Endodermal cell (in vitro differentiated cells): Measurements from ENCODE around the gene YJU2. TPM values are rescaled to one million over a fixed set of nuclear protein-coding genes. Genes with fewer than 3 reads are reported as not detected.
"Not testable (repeated sequence)": the region's sequence is repeated elsewhere in the genome, so short reads cannot be mapped to it uniquely, and the experiment has no call there.

Source experiments
- DNase-seq: peaks from one replicate; pipeline ENCODE4 v3.0.0-alpha.2; 2017
- H3K27ac ChIP-seq: 2 replicates; pipeline ENCODE4 v1.5.1; 2013; ENCODE audit warnings: mild to moderate bottlenecking, low read depth, low read length, moderate library complexity
- H3K27me3 ChIP-seq: 2 replicates; pipeline ENCODE4 v1.6.1; 2013; ENCODE audit warnings: mild to moderate bottlenecking, low read length, moderate library complexity; ENCODE audit not compliant: insufficient read depth, control insufficient read depth, poor library complexity, severe bottlenecking
- H3K36me3 ChIP-seq: 2 replicates; pipeline ENCODE4 v1.7.0; 2013; ENCODE audit warnings: mild to moderate bottlenecking, low read length, moderate library complexity; ENCODE audit not compliant: control insufficient read depth, insufficient read depth
- H3K4me1 ChIP-seq: one replicate; pipeline ENCODE4 v1.7.0; 2013; ENCODE audit warnings: low read length; ENCODE audit not compliant: control insufficient read depth, insufficient read depth
- H3K4me3 ChIP-seq: 2 replicates; pipeline ENCODE4 v1.5.1; 2013; ENCODE audit warnings: mild to moderate bottlenecking, low read length, moderate library complexity
- H3K9ac ChIP-seq: 2 replicates; pipeline ENCODE4 v1.6.1; 2013; ENCODE audit warnings: mild to moderate bottlenecking, low read length, moderate library complexity; ENCODE audit not compliant: poor library complexity, severe bottlenecking; ENCODE audit errors: extremely low read depth
- H3K9me3 ChIP-seq: 2 replicates; pipeline ENCODE4 v1.6.1; 2013; ENCODE audit warnings: mild to moderate bottlenecking, low read length, moderate library complexity; ENCODE audit not compliant: control insufficient read depth
- H3K27ac Mint-ChIP-seq: 2 replicates; pipeline ENCODE4 v1.8.0; 2020; ENCODE audit warnings: mixed read lengths
- H3K27me3 Mint-ChIP-seq: 2 replicates; pipeline ENCODE4 v1.8.0; 2021; ENCODE audit warnings: mild to moderate bottlenecking, mixed read lengths; ENCODE audit not compliant: insufficient read depth
- H3K36me3 Mint-ChIP-seq: 2 replicates; pipeline ENCODE4 v1.8.0; 2020; ENCODE audit warnings: low read depth, mixed read lengths
- H3K4me1 Mint-ChIP-seq: 2 replicates; pipeline ENCODE4 v1.8.0; 2020; ENCODE audit warnings: mixed read lengths
- H3K4me3 Mint-ChIP-seq: 2 replicates; pipeline ENCODE4 v1.8.0; 2020; ENCODE audit warnings: mild to moderate bottlenecking, moderate library complexity, mixed read lengths
- H3K9me3 Mint-ChIP-seq: 2 replicates; pipeline ENCODE4 v1.8.0; 2020; ENCODE audit warnings: mild to moderate bottlenecking, mixed read lengths
- WGBS, 2 experiments: methylation state at CpG; one replicate each; pipeline versions ENCODE4 v1.1.5 to v1.1.7; 2013; ENCODE audit warnings: missing lambda C conversion rate in 2 of 2, mixed read lengths in 1 of 2; ENCODE audit not compliant: insufficient coverage in 1 of 2, insufficient read length in 1 of 2; 5-methylcytosine and 5-hydroxymethylcytosine counted together
- total RNA-seq, 2 donors: library from RNA; stranded (reverse); fragmentation: NEBNext Ultra II Directional in 1 of 2; extraction: Animal tissue kit (Norgen Biotek cat#: 25700) in 1 of 2; gene quantifications; 2 replicates in 1 of 2; 3 replicates in 1 of 2; pipeline ENCODE4 v1.2.1, GENCODE V29; 2021
- TF ChIP-seq, protein P1 (sequence below): fragments of 200-600 bp; sonication (generic); conservative IDR thresholded peaks from 2 replicates; pipeline ENCODE4 v1.5.0; 2021; ENCODE audit warnings: antibody characterized with exemption, mild to moderate bottlenecking

The YJU2 gene
- total RNA-seq, 2 donors from 2014 or later, result 15.8 to 16.4 TPM

DNA sequence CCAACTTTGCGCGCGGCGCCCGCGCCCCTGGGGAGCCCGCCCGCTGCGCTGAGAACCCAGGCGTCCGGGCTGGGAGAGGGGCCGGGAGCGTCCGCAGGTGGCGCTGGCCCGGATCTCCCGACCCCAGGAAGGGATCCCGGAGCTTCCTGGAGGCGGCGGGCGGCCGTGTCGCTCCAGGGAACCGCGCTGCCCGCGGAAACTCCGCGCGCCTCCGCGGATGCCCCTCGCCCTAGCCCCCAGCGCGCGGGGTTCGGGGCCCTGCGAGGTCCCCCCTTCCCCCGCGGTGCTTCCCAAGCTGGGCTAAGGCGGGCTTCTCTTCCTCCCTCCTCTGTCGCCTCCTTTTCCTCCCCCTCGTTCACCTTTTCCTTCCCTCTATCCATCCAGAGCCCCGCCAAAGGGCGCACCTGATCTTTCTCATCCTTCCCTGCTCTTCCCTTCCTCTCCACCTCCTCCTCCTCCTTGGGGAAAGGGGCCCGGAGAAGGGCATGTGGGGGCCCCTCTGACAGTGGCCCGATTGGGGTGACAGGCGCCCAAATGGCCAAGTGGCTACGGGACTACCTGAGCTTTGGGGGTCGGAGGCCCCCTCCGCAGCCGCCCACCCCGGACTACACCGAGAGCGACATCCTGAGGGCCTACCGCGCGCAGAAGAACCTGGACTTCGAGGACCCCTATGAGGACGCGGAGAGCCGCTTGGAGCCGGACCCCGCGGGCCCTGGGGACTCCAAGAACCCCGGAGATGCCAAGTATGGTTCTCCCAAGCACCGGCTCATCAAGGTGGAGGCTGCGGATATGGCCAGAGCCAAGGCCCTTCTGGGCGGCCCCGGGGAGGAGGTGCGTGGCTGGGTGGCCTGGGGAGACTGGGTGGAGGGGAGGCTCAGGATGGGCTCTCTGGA, 32.9 kb downstream of the YJU2 start:
- Histone ChIP-seq H3K4me3 (peak overlapping the region; percentile 71), H3K9ac (peak overlapping the region; percentile 15), H3K36me3 (no peaks in the 10 kb centered on the region), H3K27me3 (peaks cover 42% of the 10 kb centered on the region), H3K9me3 (no peaks in the 10 kb centered on the region), H3K4me1 (no peaks in the 10 kb centered on the region), H3K27ac (no peak overlapping the region)
- DNase-seq, result no peak
- no peak overlapping the region for H3K27ac Mint-ChIP-seq
- H3K4me1 Mint-ChIP-seq, result peaks cover 2% of the 10 kb centered on the region
- TF ChIP-seq, protein P1, sequence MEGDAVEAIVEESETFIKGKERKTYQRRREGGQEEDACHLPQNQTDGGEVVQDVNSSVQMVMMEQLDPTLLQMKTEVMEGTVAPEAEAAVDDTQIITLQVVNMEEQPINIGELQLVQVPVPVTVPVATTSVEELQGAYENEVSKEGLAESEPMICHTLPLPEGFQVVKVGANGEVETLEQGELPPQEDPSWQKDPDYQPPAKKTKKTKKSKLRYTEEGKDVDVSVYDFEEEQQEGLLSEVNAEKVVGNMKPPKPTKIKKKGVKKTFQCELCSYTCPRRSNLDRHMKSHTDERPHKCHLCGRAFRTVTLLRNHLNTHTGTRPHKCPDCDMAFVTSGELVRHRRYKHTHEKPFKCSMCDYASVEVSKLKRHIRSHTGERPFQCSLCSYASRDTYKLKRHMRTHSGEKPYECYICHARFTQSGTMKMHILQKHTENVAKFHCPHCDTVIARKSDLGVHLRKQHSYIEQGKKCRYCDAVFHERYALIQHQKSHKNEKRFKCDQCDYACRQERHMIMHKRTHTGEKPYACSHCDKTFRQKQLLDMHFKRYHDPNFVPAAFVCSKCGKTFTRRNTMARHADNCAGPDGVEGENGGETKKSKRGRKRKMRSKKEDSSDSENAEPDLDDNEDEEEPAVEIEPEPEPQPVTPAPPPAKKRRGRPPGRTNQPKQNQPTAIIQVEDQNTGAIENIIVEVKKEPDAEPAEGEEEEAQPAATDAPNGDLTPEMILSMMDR, result no peak
- peak overlapping the region; percentile 63 for H3K4me3 Mint-ChIP-seq
- H3K36me3 Mint-ChIP-seq, result no peaks in the 10 kb centered on the region
- H3K27me3 Mint-ChIP-seq, result peaks cover 52% of the 10 kb centered on the region
- WGBS, 2 experiments, result 6 to 7% methylated on average over 27 to 71 of the region's 71 CpGs
- no peaks in the 10 kb centered on the region for H3K9me3 Mint-ChIP-seq

DNA sequence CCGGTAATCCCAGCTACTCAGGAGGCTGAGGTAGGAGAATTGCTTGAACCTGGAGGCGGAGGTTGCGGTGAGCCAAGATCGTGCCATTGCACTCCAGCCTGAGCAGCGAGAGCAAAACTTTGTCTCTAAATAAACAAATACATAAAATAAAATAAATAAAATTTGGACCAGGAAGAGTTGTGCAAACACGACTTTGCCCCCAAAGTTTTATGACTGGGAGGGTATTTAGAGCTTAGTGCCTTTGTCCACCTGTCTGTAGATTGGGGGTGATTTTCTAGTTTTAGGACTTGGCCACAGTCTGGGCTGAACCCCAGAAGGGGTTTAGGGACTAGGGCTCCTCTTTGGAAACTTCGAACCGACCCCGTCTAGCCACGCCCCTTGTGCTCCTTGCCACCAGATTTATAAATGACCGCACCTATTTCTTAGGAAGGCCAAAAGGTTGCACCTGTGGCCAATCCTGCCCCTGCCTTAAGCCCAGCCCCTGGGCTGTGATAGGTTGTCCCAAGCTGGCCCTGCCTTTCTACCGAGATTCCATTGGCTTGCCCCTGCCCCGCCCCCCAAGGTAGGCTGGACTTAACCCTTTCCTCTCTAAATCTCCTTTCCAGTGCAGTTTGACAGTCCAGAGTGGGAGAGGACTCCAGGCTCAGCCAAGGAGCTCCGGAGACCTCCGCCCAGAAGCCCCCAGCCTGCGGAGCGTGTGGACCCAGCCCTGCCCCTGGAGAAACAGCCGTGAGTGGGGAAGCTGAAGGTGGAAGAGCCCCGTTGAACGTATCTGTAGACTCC, 37.5 kb downstream of the YJU2 start:
- H3K4me3 Mint-ChIP-seq, result no peak overlapping the region
- TF ChIP-seq, protein P1, result no peak
- no peaks in the 10 kb centered on the region for H3K36me3 ChIP-seq
- H3K9me3 Mint-ChIP-seq, result no peaks in the 10 kb centered on the region
- no peak overlapping the region for H3K9ac ChIP-seq
- no peak overlapping the region for H3K27ac Mint-ChIP-seq
- no peaks in the 10 kb centered on the region for H3K4me1 ChIP-seq
- peaks cover 59% of the 10 kb centered on the region for H3K27me3 Mint-ChIP-seq
- no peaks in the 10 kb centered on the region for H3K4me1 Mint-ChIP-seq
- no peak overlapping the region for H3K27ac ChIP-seq
- H3K27me3 ChIP-seq, result peaks cover 36% of the 10 kb centered on the region
- H3K9me3 ChIP-seq, result no peaks in the 10 kb centered on the region
- peak; percentile 93 for DNase-seq
- no peaks in the 10 kb centered on the region for H3K36me3 Mint-ChIP-seq
- 56 to 59% methylated on average over 11 to 17 of the region's 20 CpGs for WGBS, 2 experiments
- H3K4me3 ChIP-seq, result no peak overlapping the region

DNA sequence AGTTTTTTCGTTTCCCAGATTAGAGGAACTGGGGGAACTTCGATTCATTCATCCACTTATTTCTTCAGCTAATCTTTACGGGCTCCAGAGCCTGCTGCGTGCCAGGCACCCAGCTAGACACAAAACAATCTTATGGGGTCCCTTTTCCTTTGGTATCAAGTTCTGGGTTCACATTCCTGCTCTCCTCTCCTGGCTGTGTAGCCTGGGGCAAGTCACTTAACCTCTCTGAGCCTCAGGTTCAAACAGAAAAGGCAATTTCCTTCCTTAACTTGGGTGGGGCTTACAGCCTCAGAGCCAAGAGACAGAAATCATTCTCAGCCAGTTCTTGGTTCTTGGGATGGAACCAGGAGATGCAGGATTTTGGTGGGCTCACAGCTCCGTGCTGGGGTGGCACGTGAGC, 38.1 kb downstream of the YJU2 start:
- H3K4me1 ChIP-seq, result no peaks in the 10 kb centered on the region
- Mint-ChIP-seq H3K27ac (no peak overlapping the region), H3K4me3 (no peak overlapping the region), H3K36me3 (no peaks in the 10 kb centered on the region), H3K27me3 (peaks cover 55% of the 10 kb centered on the region), H3K9me3 (no peaks in the 10 kb centered on the region), H3K4me1 (no peaks in the 10 kb centered on the region)
- WGBS, 2 experiments, result 83 to 88% methylated on average over 6 of the region's 6 CpGs
- DNase-seq, result no peak
- H3K4me3 ChIP-seq, result no peak overlapping the region
- TF ChIP-seq, protein P1, result no peak
- no peak overlapping the region for H3K9ac ChIP-seq
- peaks cover 30% of the 10 kb centered on the region for H3K27me3 ChIP-seq
- no peak overlapping the region for H3K27ac ChIP-seq
- H3K36me3 ChIP-seq, result no peaks in the 10 kb centered on the region
- H3K9me3 ChIP-seq, result no peaks in the 10 kb centered on the region

DNA sequence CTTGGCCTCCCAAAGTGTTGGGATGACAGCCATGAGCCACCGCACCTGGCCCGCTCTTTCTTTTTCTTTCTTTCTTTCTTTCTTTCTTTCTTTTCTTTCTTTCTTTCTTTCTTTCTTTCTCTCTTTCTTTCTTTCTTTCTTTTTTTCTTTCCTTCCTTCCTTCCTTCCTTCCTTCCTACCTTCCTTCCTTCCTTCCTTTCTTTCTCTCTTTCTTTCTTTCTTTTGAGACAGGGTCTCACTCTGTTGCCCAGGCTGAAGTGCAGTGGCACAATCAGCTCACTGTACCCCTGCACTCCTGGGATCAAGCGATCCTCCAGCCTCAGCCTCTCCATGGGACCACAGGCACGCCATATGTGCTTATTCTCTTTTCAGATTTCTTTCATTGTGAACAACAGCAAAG, 39.3 kb downstream of the YJU2 start:
- not testable (repeated sequence) for H3K36me3 ChIP-seq, H3K4me1 ChIP-seq, H3K4me1 Mint-ChIP-seq, H3K9me3 ChIP-seq, H3K4me3 ChIP-seq, H3K27ac ChIP-seq, H3K9me3 Mint-ChIP-seq, H3K4me3 Mint-ChIP-seq, H3K36me3 Mint-ChIP-seq, DNase-seq, H3K27ac Mint-ChIP-seq, H3K9ac ChIP-seq
- H3K27me3 ChIP-seq, result peaks cover 19% of the 10 kb centered on the region
- H3K27me3 Mint-ChIP-seq, result peaks cover 43% of the 10 kb centered on the region
- WGBS, 2 experiments, result 87 to 88% methylated on average over 4 of the region's 4 CpGs
